Body of pancreas (tissue), 4 donors: ENCODE measurements around the gene METTL23.

Source experiments
- POLR2A ChIP-seq, 3 donors: fragments of 450-650 bp; IDR thresholded peaks; one replicate each; pipeline ENCODE4 v1.6.1; 2016; ENCODE audit warnings: antibody characterized with exemption in 3 of 3, mild to moderate bottlenecking in 2 of 3
- TF ChIP-seq, protein P1 (sequence below), 7 experiments: fragments of 450-650 bp in 4 of 7; fragments of 200-600 bp in 3 of 7; sonication (generic) in 3 of 7; IDR thresholded peaks; one replicate each; pipeline ENCODE4 v1.5.1; 2016 to 2019; ENCODE audit warnings: antibody characterized with exemption in 7 of 7

DNA sequence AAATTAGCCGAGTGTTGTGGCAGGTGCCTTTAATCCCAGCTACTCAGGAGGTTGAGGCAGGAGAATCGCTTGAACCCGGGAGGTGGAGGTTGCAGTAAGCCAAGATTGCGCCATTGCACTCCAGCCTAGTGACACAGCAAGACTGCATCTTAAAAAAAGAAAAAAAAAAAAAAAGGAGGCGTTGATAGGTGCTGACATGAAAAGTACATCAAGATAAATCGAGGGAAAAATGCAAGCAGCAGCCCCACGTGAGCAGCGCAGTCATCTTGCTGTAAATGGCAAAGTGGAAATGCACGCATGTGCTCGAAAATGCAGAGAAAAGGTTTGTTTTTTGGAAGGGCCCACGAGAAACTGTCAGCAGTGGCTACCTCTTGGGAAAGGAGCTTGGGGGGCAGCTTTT is 36.8 kb upstream of the METTL23 start:
- TF ChIP-seq, protein P1, sequence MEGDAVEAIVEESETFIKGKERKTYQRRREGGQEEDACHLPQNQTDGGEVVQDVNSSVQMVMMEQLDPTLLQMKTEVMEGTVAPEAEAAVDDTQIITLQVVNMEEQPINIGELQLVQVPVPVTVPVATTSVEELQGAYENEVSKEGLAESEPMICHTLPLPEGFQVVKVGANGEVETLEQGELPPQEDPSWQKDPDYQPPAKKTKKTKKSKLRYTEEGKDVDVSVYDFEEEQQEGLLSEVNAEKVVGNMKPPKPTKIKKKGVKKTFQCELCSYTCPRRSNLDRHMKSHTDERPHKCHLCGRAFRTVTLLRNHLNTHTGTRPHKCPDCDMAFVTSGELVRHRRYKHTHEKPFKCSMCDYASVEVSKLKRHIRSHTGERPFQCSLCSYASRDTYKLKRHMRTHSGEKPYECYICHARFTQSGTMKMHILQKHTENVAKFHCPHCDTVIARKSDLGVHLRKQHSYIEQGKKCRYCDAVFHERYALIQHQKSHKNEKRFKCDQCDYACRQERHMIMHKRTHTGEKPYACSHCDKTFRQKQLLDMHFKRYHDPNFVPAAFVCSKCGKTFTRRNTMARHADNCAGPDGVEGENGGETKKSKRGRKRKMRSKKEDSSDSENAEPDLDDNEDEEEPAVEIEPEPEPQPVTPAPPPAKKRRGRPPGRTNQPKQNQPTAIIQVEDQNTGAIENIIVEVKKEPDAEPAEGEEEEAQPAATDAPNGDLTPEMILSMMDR (IDR thresholded peaks at IDR 0.05): no peak
- no peak for TF ChIP-seq POLR2A (IDR thresholded peaks at IDR 0.05)
